HEK293 (cell line): Measurements from ENCODE around the gene BRAT1.
"Not testable (repeated sequence)": the region's sequence is repeated elsewhere in the genome, so short reads cannot be mapped to it uniquely, and the experiment has no call there.

Experiments used
- CTCF ChIA-PET: fragments of 350-600 bp; formaldehyde crosslinking; extraction: SDS; loops from one replicate; lab custom pipeline; 2021; ENCODE audit warnings: antibody characterized with exemption; lab: Yijun Ruan, JAX
- POLR2A ChIA-PET: fragments of 300-600 bp; formaldehyde crosslinking; extraction: SDS; loops from one replicate; lab custom pipeline; 2020; ENCODE audit warnings: antibody characterized with exemption, inconsistent platforms; lab: Yijun Ruan, JAX
- H3K27ac ChIP-seq: fragments of 200-500 bp; sonication (Bioruptor generic); 2 replicates; pipeline ENCODE4 v1.5.1; 2014; ENCODE audit warnings: low read depth, low read length, control low read depth, inconsistent platforms; ENCODE audit errors: extremely low read depth
- H3K36me3 ChIP-seq, 2 experiments: fragments of 200-500 bp in 1 of 2; sonication (Bioruptor generic) in 1 of 2; 1 replicate in 1 of 2; 2 replicates in 1 of 2; pipeline ENCODE4 v1.5.1; 2014 to 2017; ENCODE audit warnings: inconsistent platforms in 2 of 2, low read length in 2 of 2; ENCODE audit not compliant: control insufficient read depth in 2 of 2, insufficient read depth in 1 of 2
- H3K4me1 ChIP-seq: fragments of 200-500 bp; sonication (Bioruptor generic); 2 replicates; pipeline ENCODE4 v1.5.1; 2014; ENCODE audit warnings: mild to moderate bottlenecking, low read length, inconsistent platforms; ENCODE audit not compliant: control insufficient read depth, insufficient read depth
- H3K4me3 ChIP-seq: 2 replicates; pipeline ENCODE4 v1.5.1; 2011; ENCODE audit warnings: low read depth, mild to moderate bottlenecking, control low read depth, low read length, moderate library complexity
- H3K9me3 ChIP-seq: fragments of 200-500 bp; sonication (Bioruptor generic); 2 replicates; pipeline ENCODE4 v1.5.1; 2014; ENCODE audit warnings: low read depth, low read length, inconsistent platforms; ENCODE audit not compliant: control insufficient read depth, insufficient read depth
- EGR2 ChIP-seq: fragments of 450-650 bp; formaldehyde crosslinking; IDR thresholded peaks from 2 replicates; pipeline ENCODE4 v1.5.1; 2016; ENCODE audit warnings: low read depth, missing biosample characterization, missing genetic modification characterization
- GLIS1 ChIP-seq: fragments of 450-650 bp; formaldehyde crosslinking; IDR thresholded peaks from 2 replicates; pipeline ENCODE4 v1.5.1; 2016; ENCODE audit warnings: missing biosample characterization, missing genetic modification characterization
- GLIS2 ChIP-seq: fragments of 450-650 bp; formaldehyde crosslinking; IDR thresholded peaks from 2 replicates; pipeline ENCODE4 v1.5.1; 2016; ENCODE audit warnings: missing biosample characterization, missing genetic modification characterization
- HOXD13 ChIP-seq: sonication (generic); formaldehyde crosslinking; IDR thresholded peaks from 2 replicates; pipeline ENCODE4 v1.8.0; 2022; ENCODE audit warnings: missing genetic modification reagents, borderline replicate concordance
- REPIN1 ChIP-seq: fragments of 450-650 bp; formaldehyde crosslinking; IDR thresholded peaks from 2 replicates; pipeline ENCODE4 v1.5.1; 2017; ENCODE audit warnings: missing biosample characterization, missing genetic modification characterization, low read depth
- SP7 ChIP-seq: fragments of 450-650 bp; formaldehyde crosslinking; IDR thresholded peaks from 2 replicates; pipeline ENCODE4 v1.5.1; 2016; ENCODE audit warnings: missing biosample characterization, missing genetic modification characterization
- ZFHX2 ChIP-seq: fragments of 450-650 bp; formaldehyde crosslinking; conservative IDR thresholded peaks from 2 replicates; pipeline ENCODE4 v1.5.1; 2016; ENCODE audit warnings: missing biosample characterization, missing genetic modification characterization
- ZIC2 ChIP-seq: fragments of 450-650 bp; formaldehyde crosslinking; IDR thresholded peaks from 2 replicates; pipeline ENCODE4 v1.5.1; 2016; ENCODE audit warnings: missing biosample characterization, missing genetic modification characterization
- ZNF214 ChIP-seq: fragments of 450-650 bp; formaldehyde crosslinking; IDR thresholded peaks from 2 replicates; pipeline ENCODE4 v1.5.1; 2017; ENCODE audit warnings: missing biosample characterization, mild to moderate bottlenecking, missing genetic modification characterization, borderline replicate concordance
- ZNF274 ChIP-seq, 2 experiments: fragments of 200-500 bp in 1 of 2; fragments of 450-650 bp in 1 of 2; sonication (Bioruptor generic) in 1 of 2; formaldehyde crosslinking in 1 of 2; IDR thresholded peaks; 2 replicates each; pipeline versions ENCODE4 v1.5.1 to v1.6.1; 2014 to 2016; ENCODE audit warnings: borderline replicate concordance in 1 of 2, inconsistent platforms in 1 of 2, low read length in 1 of 2, missing biosample characterization in 1 of 2, missing genetic modification characterization in 1 of 2
- ZNF311 ChIP-seq: fragments of 450-650 bp; formaldehyde crosslinking; IDR thresholded peaks from 2 replicates; pipeline ENCODE4 v1.5.1; 2017; ENCODE audit warnings: missing biosample characterization, missing genetic modification characterization, borderline replicate concordance
- ZNF341 ChIP-seq: fragments of 450-650 bp; formaldehyde crosslinking; IDR thresholded peaks from 2 replicates; pipeline ENCODE4; 2016; ENCODE audit warnings: low read depth, missing biosample characterization, missing genetic modification characterization
- ZNF350 ChIP-seq: fragments of 450-650 bp; formaldehyde crosslinking; IDR thresholded peaks from 2 replicates; pipeline ENCODE4 v1.5.0; 2017; ENCODE audit warnings: missing biosample characterization, mild to moderate bottlenecking, missing genetic modification characterization
- ZNF768 ChIP-seq: fragments of 450-650 bp; formaldehyde crosslinking; IDR thresholded peaks from 2 replicates; pipeline ENCODE4 v1.5.1; 2018; ENCODE audit warnings: missing biosample characterization, mild to moderate bottlenecking, missing genetic modification characterization
- TF ChIP-seq, protein P1 (sequence below): fragments of 450-650 bp; formaldehyde crosslinking; IDR thresholded peaks from 2 replicates; pipeline ENCODE4 v1.5.1; 2016; ENCODE audit warnings: missing biosample characterization, missing genetic modification characterization
- TF ChIP-seq, protein P2 (sequence below): fragments of 450-650 bp; formaldehyde crosslinking; IDR thresholded peaks from 2 replicates; pipeline ENCODE4 v1.5.1; 2016; ENCODE audit warnings: missing biosample characterization, missing genetic modification characterization

BRAT1 gene

DNA sequence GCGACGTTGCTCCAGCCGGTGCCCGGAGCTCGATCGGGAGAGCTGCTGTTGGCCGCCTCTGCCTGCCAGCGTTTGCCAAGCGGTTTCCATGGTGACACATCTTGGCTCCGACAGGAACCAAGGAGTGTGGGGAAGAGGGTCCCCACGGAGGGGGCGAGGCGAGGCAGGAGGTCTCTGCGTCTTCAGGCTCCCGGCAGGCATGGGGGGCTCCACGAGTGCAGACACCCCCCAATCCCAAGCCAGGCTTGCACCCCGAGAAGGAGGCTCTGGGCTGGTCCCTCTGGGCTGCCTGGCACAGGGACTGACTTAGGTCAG is 23.6 kb downstream of the BRAT1 start:
- H3K36me3 ChIP-seq, H3K9me3 ChIP-seq, H3K4me3 ChIP-seq, POLR2A ChIA-PET, CTCF ChIA-PET, H3K4me1 ChIP-seq, H3K27ac ChIP-seq: not testable (repeated sequence)

DNA sequence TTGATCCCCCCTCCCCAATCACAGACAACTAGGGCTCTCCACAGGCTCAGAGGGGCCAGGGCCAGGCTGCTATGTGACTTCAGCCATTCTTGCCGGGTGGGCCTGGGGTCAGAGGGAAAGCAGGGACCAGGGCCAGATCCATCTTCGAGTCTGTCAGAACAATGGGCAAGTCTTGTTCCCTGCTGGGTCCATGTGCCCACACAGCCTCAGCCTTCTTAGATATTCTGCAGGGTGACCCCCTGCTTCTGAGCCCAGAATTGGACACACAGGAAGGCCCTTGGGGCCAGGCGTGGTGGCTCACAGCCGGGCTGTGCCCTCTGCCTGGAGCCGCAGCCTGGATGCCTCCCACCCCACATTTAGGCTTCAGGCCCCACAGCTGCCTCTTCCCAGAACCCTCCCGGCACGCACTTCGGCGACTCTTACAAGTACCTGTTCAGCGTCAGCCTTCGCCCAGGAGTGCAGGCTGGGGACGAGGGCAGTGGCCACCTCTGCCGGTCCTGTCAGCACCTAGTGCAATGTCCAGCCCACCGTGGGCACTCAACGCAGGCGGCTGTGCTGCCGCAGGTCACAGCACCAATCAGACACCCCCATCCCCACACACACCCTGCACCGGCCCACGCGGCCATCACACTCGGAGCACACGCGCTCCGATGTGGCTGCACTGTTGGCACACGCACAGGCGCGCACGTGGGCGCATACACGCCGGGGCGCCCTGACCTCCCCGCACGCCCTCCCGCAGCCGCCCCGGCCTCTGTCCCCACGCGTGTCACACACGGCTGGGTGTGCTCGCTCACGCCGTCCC is 24.1 kb downstream of the BRAT1 start:
- CTCF ChIA-PET, H3K36me3 ChIP-seq, H3K4me1 ChIP-seq, H3K4me3 ChIP-seq, POLR2A ChIA-PET, H3K27ac ChIP-seq, H3K9me3 ChIP-seq: not testable (repeated sequence)

DNA sequence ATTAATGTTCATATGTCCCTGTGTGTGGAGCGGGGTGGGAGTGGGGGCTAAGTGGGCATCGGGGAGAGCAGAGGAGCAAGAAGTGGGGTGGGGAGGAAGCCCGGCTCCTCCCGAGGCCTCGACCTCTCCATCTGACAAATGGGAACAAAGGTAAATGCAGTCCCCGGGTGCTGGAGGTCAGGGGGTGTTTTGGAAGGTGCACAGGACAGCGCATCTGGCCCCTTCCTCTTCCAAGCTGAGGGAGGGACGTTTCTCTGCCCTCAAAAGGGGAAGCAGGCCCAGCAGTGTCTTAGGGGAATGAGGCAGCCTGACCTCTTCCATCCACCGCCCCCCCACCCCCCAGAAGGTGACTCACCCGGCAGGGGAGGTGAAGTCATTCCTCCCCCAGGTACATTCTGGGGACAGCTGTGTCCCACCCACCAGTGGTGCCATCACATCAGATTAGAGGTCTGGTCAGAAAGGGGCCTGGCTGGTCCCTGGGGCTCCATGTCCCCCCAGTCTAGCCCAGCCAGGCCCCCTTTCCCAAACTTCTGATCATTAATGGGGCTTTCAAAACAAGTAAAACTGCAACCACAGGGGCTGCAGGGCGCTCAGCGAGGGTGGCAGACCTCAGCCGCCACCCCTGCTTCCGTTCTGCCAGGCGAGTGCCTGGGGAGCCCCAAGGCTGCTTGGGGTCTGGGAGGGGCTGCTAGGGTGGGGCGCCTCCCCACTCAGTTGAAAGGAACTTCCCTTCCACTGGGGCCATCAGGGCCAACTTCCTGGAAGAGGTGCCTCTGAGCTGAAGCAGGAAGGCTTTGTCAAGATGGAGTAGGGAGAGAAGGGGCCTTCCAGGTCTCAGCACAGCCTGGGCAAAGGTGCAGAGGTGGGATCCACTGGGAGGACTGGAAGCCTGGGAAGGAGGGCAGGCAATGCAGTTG is 25.0 kb downstream of the BRAT1 start:
- H3K4me1 ChIP-seq, result peaks cover 7% of the 10 kb centered on the region
- no peaks in the 10 kb centered on the region for H3K9me3 ChIP-seq
- H3K4me3 ChIP-seq, result no peak overlapping the region
- ChIA-PET POLR2A (no interaction called here), CTCF (no interaction called here)
- TF ChIP-seq, protein P1, sequence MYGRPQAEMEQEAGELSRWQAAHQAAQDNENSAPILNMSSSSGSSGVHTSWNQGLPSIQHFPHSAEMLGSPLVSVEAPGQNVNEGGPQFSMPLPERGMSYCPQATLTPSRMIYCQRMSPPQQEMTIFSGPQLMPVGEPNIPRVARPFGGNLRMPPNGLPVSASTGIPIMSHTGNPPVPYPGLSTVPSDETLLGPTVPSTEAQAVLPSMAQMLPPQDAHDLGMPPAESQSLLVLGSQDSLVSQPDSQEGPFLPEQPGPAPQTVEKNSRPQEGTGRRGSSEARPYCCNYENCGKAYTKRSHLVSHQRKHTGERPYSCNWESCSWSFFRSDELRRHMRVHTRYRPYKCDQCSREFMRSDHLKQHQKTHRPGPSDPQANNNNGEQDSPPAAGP (tag by site-specific recombination), result peak; percentile 38; the same call in 1 of the 2 replicates
- TF ChIP-seq GLIS1 (tag by site-specific recombination), result peak; percentile 62
- 0 out of 2 replicates have a peak, but pooled peaks have one; percentile 15 for TF ChIP-seq ZNF341 (tag by site-specific recombination)
- peak; percentile 30; the same call in 1 of the 2 replicates for TF ChIP-seq SP7
- TF ChIP-seq, protein P2, sequence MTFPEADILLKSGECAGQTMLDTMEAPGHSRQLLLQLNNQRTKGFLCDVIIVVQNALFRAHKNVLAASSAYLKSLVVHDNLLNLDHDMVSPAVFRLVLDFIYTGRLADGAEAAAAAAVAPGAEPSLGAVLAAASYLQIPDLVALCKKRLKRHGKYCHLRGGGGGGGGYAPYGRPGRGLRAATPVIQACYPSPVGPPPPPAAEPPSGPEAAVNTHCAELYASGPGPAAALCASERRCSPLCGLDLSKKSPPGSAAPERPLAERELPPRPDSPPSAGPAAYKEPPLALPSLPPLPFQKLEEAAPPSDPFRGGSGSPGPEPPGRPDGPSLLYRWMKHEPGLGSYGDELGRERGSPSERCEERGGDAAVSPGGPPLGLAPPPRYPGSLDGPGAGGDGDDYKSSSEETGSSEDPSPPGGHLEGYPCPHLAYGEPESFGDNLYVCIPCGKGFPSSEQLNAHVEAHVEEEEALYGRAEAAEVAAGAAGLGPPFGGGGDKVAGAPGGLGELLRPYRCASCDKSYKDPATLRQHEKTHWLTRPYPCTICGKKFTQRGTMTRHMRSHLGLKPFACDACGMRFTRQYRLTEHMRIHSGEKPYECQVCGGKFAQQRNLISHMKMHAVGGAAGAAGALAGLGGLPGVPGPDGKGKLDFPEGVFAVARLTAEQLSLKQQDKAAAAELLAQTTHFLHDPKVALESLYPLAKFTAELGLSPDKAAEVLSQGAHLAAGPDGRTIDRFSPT (tag by site-specific recombination), result no peak
- TF ChIP-seq ZFHX2, result peak; percentile 67
- TF ChIP-seq EGR2 (tag by site-specific recombination), result peak; percentile 52; the same call in 1 of the 2 replicates
- no peak for TF ChIP-seq ZNF311 (tag by site-specific recombination)
- TF ChIP-seq, all 188 proteins: peak for 6
- Histone ChIP-seq H3K36me3 (no peaks in the 10 kb centered on the region), H3K27ac (no peak overlapping the region)

DNA sequence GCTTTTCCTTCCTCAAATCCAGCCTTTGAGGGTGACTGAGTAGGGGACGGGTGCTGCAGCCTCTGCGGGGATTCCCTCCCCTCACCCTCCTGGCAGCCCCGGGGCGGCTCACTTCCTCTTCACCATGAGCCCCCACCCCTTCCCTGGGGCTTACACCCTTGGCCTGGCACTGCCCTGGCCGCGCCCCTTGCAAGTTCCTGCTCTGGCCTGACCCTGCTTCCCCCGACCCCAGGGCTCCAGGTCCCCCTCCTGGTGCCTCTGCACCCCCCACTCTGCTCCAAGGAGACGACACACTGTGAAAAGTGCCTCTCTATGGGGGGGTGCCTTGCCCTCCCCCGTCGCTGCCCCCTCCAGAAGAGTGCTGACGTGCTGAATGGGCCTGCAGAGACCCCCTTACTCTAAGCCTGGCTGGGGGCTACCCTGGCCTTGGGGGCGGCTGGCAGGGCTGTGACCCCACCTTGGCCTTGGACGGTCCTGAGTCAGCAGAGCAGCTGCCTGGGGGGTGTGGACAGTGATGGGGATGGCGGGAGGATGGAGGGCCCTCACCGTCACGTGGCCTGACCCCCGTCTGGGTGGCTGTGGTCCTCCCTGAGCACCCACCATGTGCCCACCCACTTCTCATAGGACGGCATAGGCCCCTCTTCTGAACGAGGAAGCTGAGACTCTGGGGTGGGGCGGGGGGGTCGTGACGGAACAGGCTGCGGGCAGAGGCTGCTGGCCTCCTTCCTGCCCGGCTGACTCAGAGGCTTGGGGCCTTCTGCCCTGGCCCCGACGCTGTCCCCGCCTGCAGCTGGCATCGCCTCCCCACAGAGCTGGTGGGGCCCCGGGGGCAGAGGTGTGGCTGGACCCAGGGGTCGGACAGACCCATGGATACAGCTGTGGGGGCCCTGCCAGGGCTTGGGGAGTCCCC is 25.9 kb downstream of the BRAT1 start:
- CTCF ChIA-PET, result no interaction called here
- TF ChIP-seq ZNF214 (tag by site-specific recombination), result no peak
- TF ChIP-seq REPIN1, result no peak
- peak; percentile 61 for TF ChIP-seq GLIS2
- no peak for TF ChIP-seq ZNF350 (tag by site-specific recombination)
- no peak for TF ChIP-seq ZNF768 (tag by site-specific recombination)
- TF ChIP-seq ZNF274 (IDR thresholded peaks at IDR 0.05; ENCODE audit: low read length), result no peak
- no peak for TF ChIP-seq ZNF274 (tag by site-specific recombination; IDR thresholded peaks at IDR 0.05; ENCODE audit: borderline replicate concordance)
- TF ChIP-seq ZIC2, result 0 out of 2 replicates have a peak, but pooled peaks have one; percentile 30
- no peak for TF ChIP-seq HOXD13

More for the DNA sequence above, 25.9 kb downstream of the BRAT1 start:
- Histone ChIP-seq H3K36me3 (no peaks in the 10 kb centered on the region), H3K4me1 (peaks cover 7% of the 10 kb centered on the region), H3K4me3 (no peak overlapping the region), H3K27ac (no peak overlapping the region), H3K9me3 (no peaks in the 10 kb centered on the region)
- POLR2A ChIA-PET, result no interaction called here
